GM21381 (cell line): ENCODE results near the gene CSNK1G3.

ENCODE experiments used
- ATAC-seq: cut with Tn5 transposase; IDR thresholded peaks from one replicate; pipeline ENCODE4 v1.9.1; 2021; ENCODE audit warnings: mild to moderate bottlenecking, moderate library complexity; ENCODE audit not compliant: unreplicated experiment

CSNK1G3 gene

DNA sequence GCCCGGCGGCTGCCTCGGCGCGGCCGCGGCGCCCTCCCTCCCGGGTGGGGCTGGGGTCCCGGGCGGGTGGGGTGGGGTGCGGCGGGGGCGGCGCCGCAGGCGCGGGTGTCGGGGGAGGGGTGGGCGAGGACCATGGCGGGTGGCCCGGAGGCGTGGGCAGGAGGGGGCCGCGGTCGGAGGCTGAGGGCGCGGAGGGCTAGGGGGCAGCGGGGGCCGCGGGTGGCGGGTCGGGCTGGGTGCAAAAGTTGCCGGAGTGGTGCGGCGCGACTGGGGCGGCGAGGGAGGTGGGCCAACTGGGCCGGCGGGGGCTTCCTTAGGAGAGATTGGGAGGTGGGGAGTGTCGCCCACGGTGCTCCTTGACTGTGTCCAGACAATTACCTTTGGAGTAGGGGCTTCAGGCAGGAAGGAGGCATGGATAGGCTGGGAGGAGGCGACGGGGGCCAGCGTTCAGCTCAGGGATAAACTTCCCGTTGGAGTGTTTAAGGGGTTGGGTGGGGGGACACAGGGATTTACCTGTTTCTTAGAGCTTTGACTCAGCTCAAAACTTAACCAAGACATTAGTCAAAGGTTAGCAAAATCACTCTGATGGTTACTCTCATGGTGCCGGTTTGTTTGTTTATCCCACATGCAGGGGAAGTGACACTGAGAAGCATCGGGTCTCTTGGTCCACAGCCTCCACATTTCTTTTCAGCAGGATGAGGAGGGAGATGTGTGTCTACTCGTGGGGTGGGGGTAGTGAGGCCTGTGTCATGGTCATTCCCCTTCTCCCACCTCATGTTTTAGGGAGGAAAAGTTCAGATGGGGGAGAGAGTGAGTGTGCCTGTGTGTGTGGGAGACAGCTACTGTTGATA, 859 bp downstream of the CSNK1G3 start:
- ATAC-seq: peak; percentile 2

DNA sequence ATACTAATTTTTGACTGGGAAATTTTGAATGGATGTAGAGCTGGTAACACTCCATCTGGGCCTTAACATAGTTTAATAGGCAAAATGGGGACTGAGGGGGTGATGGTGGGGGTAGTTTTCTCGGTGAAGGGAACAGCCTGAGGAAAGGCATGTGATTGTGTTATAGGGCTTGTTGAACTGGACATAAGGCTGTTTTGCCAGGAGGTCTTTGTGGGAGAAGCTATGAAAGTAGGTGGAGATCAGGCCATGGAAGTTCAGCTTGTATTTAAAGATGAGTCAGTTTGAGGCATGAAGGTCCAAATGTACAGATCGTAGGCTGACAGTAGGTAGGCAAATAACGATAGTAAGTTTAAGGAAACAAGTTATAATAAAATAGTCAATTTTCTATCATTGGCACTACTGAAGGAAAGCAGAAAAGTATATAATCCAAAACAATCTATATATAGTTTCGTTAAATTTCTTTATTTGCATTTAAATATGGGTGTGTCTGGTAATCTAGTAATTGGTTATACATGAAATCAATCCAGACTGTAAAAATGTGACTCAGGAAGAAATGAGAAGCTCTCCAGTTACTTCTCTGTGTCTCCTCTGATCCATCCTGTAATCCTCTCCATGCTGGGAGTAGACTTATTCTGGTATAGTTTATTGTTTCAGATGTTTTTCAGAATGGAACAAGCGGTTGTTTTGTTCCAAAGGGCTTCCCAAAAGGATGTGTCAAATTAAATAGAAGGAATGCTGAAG, 2.8 kb downstream of the CSNK1G3 start:
- no peak for ATAC-seq

DNA sequence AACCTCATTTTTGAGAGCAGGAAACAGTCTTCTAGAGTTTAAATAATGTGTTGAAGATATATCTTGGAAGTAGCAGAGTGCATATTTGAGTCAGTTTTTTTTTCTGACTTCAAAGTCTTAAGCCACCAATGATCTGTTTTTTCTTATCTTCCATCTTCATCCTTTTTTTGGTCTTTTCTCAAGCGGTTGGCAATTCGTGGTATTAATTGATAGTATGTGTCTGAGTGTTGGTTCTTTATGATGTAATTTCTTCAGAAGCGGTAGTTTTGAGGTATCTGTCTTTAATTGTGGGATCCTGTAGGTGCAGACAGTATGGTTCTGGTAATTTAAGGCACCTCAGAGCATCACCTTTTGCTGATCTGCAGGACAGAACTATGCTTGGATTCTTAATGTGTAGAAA, 3.9 kb downstream of the CSNK1G3 start:
- ATAC-seq: no peak

DNA sequence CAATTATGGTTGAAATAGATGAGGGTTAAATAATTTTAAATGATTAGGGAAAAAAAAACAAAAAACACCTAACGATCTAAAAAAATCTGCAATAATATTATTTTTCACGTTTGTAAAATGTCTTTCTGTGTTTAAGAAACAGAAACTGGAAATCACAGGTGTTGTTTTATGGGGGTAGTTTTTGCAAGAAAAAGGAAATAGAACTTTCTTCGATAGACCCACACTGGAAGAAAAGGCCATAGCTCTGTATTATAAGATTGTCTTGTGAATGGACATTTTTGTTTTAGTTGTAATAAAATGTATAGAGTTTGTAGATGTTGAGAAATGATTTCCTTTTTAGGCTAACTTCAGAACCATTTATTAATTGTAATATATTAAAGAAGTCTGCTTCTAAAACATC, 5.5 kb downstream of the CSNK1G3 start:
- peak; percentile 26 for ATAC-seq

GRCh38 chr5:123518111-123518510, 6.1 kb downstream of the CSNK1G3 start:
- no peak for ATAC-seq

DNA sequence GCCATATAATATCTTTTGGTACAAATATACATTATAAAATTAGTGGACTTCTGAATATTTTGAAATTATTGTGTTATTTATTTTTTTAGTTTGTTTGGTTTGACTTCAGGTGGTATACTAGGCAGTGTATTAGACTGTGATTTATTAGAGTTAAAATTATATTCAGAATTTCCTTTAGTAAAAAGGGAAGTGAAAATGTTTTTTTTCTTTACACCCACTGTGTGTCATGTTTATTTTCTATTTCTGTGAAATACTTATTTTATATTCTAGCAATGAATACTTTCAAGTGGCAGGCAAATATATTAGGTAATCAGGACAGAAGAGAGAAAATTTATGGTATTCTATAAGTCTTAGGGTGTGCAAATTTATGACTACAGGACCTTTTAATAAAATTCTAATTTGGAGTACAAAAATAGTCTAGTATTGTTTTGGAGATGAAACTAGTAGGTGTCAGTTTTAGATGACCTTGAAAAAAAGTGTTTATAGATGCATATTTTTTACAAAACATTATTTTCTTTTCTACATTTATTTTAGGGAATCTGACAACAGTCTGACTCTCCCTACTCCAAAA, 8.8 kb downstream of the CSNK1G3 start:
- peak; percentile 60 for ATAC-seq

DNA sequence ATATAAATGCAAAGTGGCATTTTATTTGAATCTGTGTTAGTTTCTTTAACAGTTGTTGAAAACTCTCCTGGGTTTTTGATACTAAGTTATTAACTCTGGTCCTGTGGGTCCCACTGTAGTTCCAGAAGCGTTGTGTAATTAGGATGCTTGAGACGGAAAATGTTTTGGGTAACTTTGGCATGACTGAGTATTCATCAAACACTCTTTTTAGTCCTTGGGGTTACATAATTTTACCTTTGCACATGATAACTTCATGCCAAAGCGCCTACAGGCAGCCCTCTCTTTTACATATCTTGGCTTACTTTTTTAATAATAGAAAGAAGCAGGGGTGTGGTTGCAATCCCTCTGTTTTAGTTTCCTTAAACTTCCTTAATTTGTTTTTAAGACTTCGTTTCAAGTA, 12.2 kb downstream of the CSNK1G3 start:
- ATAC-seq: no peak

- peak; percentile 52 for ATAC-seq
Measured at GRCh38 chr5:123527190-123527589, 15.2 kb downstream of the CSNK1G3 start.

DNA sequence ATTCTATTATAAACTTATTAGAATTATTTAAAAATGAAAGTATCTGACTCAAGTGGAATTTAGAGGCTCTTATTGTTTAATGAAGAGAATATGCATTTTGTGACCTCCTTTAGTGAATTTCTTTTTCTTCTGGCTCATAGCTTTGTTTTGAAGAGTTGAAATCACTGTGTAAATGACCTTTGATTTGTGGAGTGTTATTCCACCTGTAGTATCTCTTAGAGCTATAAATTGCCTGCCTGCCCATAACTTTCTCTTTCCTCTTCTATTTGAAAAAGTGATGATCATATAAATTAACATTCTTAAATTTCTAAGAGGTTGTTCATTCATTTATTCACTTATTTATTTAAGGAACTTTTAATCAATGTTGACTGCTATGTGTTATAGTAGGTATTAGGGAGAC, 16.1 kb downstream of the CSNK1G3 start:
- no peak for ATAC-seq

GRCh38 chr5:123528878-123529277, 16.9 kb downstream of the CSNK1G3 start:
- ATAC-seq: no peak

DNA sequence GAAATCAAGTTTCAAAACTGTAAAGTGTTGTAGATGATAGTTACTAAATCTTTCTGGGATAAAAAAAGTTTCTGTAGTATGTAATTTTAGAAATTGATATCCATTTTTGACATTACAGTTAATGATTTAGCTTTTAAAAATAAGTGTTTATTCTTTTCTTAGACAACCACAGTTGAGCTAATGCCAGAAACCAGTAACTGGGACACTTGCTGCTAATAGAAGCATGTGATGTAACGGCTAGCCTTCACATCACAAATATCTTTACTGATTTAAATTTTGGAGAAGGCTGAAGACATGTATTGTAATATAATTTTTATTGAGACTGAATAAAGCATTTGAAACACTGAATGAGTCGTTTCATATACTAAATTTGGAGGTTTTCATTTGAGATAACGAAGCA, 18.8 kb downstream of the CSNK1G3 start:
- ATAC-seq: no peak

DNA sequence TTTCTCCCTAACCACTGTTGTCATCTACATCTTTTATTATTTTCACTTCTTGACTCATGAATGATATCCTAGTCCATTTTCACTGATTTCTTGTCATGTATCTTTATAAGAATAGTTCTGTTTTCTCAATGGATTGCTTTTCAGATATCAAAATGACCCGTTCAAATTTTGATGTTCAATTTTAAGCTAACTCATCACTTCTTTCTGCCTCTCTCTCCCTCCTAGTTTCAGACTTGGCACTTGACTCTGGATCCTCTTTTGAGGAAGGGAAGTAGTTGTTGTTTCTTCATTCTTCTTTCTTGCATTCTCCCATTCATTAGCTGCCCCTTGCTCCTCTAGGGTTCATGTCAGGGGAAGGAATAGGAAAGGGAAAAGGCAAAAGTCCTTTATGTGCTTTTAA, 23.7 kb downstream of the CSNK1G3 start:
- ATAC-seq: no peak

DNA sequence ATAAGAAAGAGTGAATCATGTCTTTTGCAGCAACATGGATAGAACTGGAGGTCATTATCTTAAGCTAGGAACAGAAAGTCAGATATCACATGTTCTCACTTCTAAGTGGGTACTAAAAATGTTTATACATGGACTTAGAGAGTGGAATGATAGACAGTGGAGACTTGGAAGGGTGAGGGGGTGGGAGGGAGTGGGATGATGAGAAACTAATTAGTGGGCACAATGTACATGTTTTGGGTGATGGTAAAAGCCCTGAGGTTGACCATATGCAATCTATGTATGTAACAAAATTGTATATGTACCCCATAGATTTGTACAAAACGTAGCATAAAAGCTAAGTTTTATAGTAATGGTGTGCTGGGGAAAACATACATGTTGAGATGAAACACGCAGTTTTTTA, 25.3 kb downstream of the CSNK1G3 start:
- ATAC-seq: no peak

GRCh38 chr5:123537845-123538244, 25.9 kb downstream of the CSNK1G3 start:
- ATAC-seq: no peak

- ATAC-seq: no peak
Measured at GRCh38 chr5:123538670-123539459, 26.9 kb downstream of the CSNK1G3 start.

DNA sequence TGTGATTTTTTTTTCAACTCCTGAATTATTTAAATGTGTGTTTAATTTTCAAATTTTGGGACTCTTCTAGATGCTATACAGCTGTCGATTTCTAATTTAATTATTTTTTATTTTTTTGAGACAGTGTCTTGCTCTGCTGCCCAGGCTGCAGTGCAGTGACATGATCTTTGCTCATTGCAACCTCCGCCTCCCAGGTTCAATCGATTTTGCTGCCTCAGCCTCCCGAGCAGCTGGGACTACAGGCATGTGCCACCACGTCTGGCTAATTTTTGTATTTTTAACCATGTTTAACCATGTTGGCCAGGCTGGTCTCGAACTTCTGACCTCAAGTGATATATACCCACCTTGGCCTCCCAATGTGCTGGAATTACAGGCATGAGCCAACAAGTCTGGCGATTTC, 28.6 kb downstream of the CSNK1G3 start:
- ATAC-seq: no peak

- no peak for ATAC-seq
Measured at GRCh38 chr5:123543438-123543837, 31.5 kb downstream of the CSNK1G3 start.

GRCh38 chr5:123545506-123545905, 33.5 kb downstream of the CSNK1G3 start:
- ATAC-seq: no peak

DNA sequence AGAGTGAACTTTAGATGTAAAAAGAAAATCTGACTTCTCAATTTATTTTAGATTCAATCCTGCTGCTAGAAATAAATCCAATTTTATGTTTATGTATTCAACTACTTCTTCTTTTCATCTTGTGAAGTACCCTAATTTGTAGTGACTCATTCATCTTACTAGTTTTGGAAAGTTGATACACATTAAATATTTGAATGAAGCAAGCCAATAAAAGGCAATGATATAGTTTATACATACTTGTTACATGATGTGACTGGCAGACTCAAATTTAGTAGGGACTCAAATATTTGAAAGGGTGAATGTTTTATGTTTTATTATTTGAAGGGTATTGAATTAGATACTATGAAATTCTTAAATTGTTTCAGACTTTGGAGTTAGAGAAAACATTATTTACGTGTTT, 34.7 kb downstream of the CSNK1G3 start:
- ATAC-seq: no peak

DNA sequence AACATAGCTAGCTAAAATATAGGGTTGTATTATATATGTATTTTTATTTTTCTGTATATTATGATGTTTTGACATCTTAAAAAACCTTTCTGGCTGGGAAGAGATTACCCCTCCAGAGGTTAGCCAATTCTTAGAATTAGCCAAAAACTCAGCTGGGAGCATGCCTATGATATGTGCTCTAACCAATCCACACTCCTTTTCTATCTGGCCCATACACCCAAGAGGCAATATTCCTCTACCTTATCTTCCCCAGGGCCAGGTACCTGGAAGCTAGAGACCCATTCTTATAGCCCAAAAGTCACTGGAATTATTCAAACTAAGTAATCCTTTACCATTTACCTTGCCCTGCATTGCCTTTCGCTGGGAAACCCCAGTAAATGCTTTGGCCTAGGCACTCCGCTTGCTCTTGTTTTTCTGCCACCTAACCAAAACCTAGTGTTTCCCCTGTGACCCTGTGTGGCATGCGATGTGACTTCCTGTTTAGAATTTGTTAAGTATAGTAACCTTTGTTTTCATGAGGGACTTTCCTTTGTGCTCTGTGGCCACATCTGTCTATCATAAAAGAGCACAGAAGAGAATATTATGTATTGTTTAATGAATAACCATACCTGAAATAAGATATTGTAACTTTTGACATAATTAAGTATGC, 37.4 kb downstream of the CSNK1G3 start:
- peak; percentile 98 for ATAC-seq

- ATAC-seq: no peak
Measured at GRCh38 chr5:123554601-123555000, 42.6 kb downstream of the CSNK1G3 start.
